ENCODE data around the gene FARP1.

FARP1 gene

DNA sequence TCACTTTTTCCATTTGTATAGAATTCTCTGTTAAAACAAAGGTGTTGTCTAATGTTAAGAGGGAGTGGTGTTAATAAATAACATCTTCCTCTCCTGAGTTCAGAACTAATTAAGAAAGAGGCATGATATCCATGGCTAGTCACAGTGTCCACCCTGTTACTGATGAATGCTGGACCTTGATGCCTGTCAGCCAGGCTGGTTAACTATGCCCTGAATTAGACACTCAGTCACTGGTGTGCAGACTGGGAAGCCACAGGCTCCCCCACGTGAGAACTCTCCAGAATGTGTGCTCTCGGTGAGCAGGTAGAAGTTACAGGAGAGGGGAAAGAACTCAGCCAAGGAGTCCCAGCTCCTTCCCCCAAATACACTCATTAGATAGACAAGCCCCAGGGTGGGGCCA, 90.2 kb downstream of the FARP1 start:
- H2AK5ac ChIP-seq (ENCODE audit: low read length) = no peak overlapping the region
- no peaks in the 10 kb centered on the region for H3K79me1 ChIP-seq (ENCODE audit: low read length)
- no peaks in the 10 kb centered on the region for H3K9me3 ChIP-seq (ENCODE audit: insufficient read depth, low read depth, low read length)
- H3K14ac ChIP-seq (ENCODE audit: low read length) = no peak overlapping the region
- H4K12ac ChIP-seq (ENCODE audit: low read depth, low read length) = no peak overlapping the region
- H2BK12ac ChIP-seq (ENCODE audit: low read length) = no peak overlapping the region
- no peak overlapping the region for H3K4me3 ChIP-seq (ENCODE audit: low read depth, low read length)
- no peak overlapping the region for H2AFZ ChIP-seq (ENCODE audit: insufficient read depth, low read length, poor library complexity)
- DNase-seq = no peak
- H3K23ac ChIP-seq (ENCODE audit: low read length) = no peak overlapping the region
- no peak overlapping the region for H2BK120ac ChIP-seq (ENCODE audit: insufficient read depth, low read length, poor library complexity)
- no peak overlapping the region for H4K91ac ChIP-seq (ENCODE audit: low read depth, low read length)
- no peak overlapping the region for H3K27ac ChIP-seq (ENCODE audit: low read depth, low read length)
- H3K36me3 ChIP-seq (ENCODE audit: control insufficient read depth in 1 of 2, insufficient read depth in 2 of 2, low read length in 2 of 2) = peaks cover 0 to 3% of the 10 kb centered on the region in 2 experiments
- H3K9ac ChIP-seq (ENCODE audit: low read length) = no peak overlapping the region
- no peaks in the 10 kb centered on the region for H3K4me1 ChIP-seq (ENCODE audit: control insufficient read depth in 1 of 2, insufficient read depth in 2 of 2, low read length in 2 of 2)
- H3K4ac ChIP-seq (ENCODE audit: low read depth, low read length) = no peak overlapping the region
- no CpG with 5 or more reads among the region's 2 CpGs for WGBS (ENCODE audit: extremely low coverage, insufficient coverage, insufficient read length)
- H3K27me3 ChIP-seq (ENCODE audit: insufficient read depth, low read length) = no peaks in the 10 kb centered on the region
- no peak overlapping the region for H4K8ac ChIP-seq (ENCODE audit: low read depth, low read length)
- no peak overlapping the region for H2BK5ac ChIP-seq (ENCODE audit: low read depth, low read length, poor library complexity)
- no peaks in the 10 kb centered on the region for H3K79me2 ChIP-seq (ENCODE audit: control insufficient read depth, insufficient read depth, low read length, poor library complexity)
- H3K4me2 ChIP-seq (ENCODE audit: low read length) = no peak overlapping the region
- no peak overlapping the region for H3K18ac ChIP-seq (ENCODE audit: low read length)

GRCh38 chr13:98234348-98234747, 91.5 kb downstream of the FARP1 start:
- no peak overlapping the region for H4K8ac ChIP-seq (ENCODE audit: low read depth, low read length)
- H3K18ac ChIP-seq (ENCODE audit: low read length) = no peak overlapping the region
- no peak overlapping the region for H3K23ac ChIP-seq (ENCODE audit: low read length)
- no peak overlapping the region for H3K27ac ChIP-seq (ENCODE audit: low read depth, low read length)
- H4K12ac ChIP-seq (ENCODE audit: low read depth, low read length) = no peak overlapping the region
- H2BK120ac ChIP-seq (ENCODE audit: insufficient read depth, low read length, poor library complexity) = no peak overlapping the region
- no peak overlapping the region for H2AK5ac ChIP-seq (ENCODE audit: low read length)
- no peak overlapping the region for H3K14ac ChIP-seq (ENCODE audit: low read length)
- H3K36me3 ChIP-seq (ENCODE audit: control insufficient read depth in 1 of 2, insufficient read depth in 2 of 2, low read length in 2 of 2) = peaks cover 0 to 3% of the 10 kb centered on the region in 2 experiments
- no peak overlapping the region for H3K4me2 ChIP-seq (ENCODE audit: low read length)
- no peak overlapping the region for H2BK5ac ChIP-seq (ENCODE audit: low read depth, low read length, poor library complexity)
- H3K27me3 ChIP-seq (ENCODE audit: insufficient read depth, low read length) = no peaks in the 10 kb centered on the region
- H2AFZ ChIP-seq (ENCODE audit: insufficient read depth, low read length, poor library complexity) = no peak overlapping the region
- H3K79me1 ChIP-seq (ENCODE audit: low read length) = no peaks in the 10 kb centered on the region
- H3K9me3 ChIP-seq (ENCODE audit: insufficient read depth, low read depth, low read length) = no peaks in the 10 kb centered on the region
- no peak overlapping the region for H4K91ac ChIP-seq (ENCODE audit: low read depth, low read length)
- H3K4me3 ChIP-seq (ENCODE audit: low read depth, low read length) = no peak overlapping the region
- H2BK12ac ChIP-seq (ENCODE audit: low read length) = no peak overlapping the region
- H3K9ac ChIP-seq (ENCODE audit: low read length) = no peak overlapping the region
- DNase-seq = peak in 1 of 2 donors; percentile 39
- WGBS (ENCODE audit: extremely low coverage, insufficient coverage, insufficient read length) = no CpG with 5 or more reads among the region's 1 CpG
- H3K79me2 ChIP-seq (ENCODE audit: control insufficient read depth, insufficient read depth, low read length, poor library complexity) = no peaks in the 10 kb centered on the region
- H3K4me1 ChIP-seq (ENCODE audit: control insufficient read depth in 1 of 2, insufficient read depth in 2 of 2, low read length in 2 of 2) = no peaks in the 10 kb centered on the region
- no peak overlapping the region for H3K4ac ChIP-seq (ENCODE audit: low read depth, low read length)

GRCh38 chr13:98236197-98236596, 93.3 kb downstream of the FARP1 start:
- no peak overlapping the region for H3K18ac ChIP-seq (ENCODE audit: low read length)
- H4K91ac ChIP-seq (ENCODE audit: low read depth, low read length) = no peak overlapping the region
- no peak overlapping the region for H3K23ac ChIP-seq (ENCODE audit: low read length)
- H3K27me3 ChIP-seq (ENCODE audit: insufficient read depth, low read length) = no peaks in the 10 kb centered on the region
- no peak overlapping the region for H4K8ac ChIP-seq (ENCODE audit: low read depth, low read length)
- H3K9ac ChIP-seq (ENCODE audit: low read length) = no peak overlapping the region
- H3K4me3 ChIP-seq (ENCODE audit: low read depth, low read length) = no peak overlapping the region
- no peak overlapping the region for H3K4ac ChIP-seq (ENCODE audit: low read depth, low read length)
- H3K79me1 ChIP-seq (ENCODE audit: low read length) = no peaks in the 10 kb centered on the region
- no peaks in the 10 kb centered on the region for H3K9me3 ChIP-seq (ENCODE audit: insufficient read depth, low read depth, low read length)
- no peak overlapping the region for H3K4me2 ChIP-seq (ENCODE audit: low read length)
- no peak overlapping the region for H4K12ac ChIP-seq (ENCODE audit: low read depth, low read length)
- H2AK5ac ChIP-seq (ENCODE audit: low read length) = no peak overlapping the region
- DNase-seq = no peak
- H2AFZ ChIP-seq (ENCODE audit: insufficient read depth, low read length, poor library complexity) = no peak overlapping the region
- no peak overlapping the region for H2BK5ac ChIP-seq (ENCODE audit: low read depth, low read length, poor library complexity)
- no peaks in the 10 kb centered on the region for H3K79me2 ChIP-seq (ENCODE audit: control insufficient read depth, insufficient read depth, low read length, poor library complexity)
- no peak overlapping the region for H2BK12ac ChIP-seq (ENCODE audit: low read length)
- no peak overlapping the region for H2BK120ac ChIP-seq (ENCODE audit: insufficient read depth, low read length, poor library complexity)
- no peak overlapping the region for H3K27ac ChIP-seq (ENCODE audit: low read depth, low read length)
- H3K36me3 ChIP-seq (ENCODE audit: control insufficient read depth in 1 of 2, insufficient read depth in 2 of 2, low read length in 2 of 2) = no peaks in the 10 kb centered on the region
- H3K4me1 ChIP-seq (ENCODE audit: control insufficient read depth in 1 of 2, insufficient read depth in 2 of 2, low read length in 2 of 2) = no peaks in the 10 kb centered on the region
- no peak overlapping the region for H3K14ac ChIP-seq (ENCODE audit: low read length)
- WGBS (ENCODE audit: extremely low coverage, insufficient coverage, insufficient read length) = no CpG with 5 or more reads among the region's 6 CpGs

DNA sequence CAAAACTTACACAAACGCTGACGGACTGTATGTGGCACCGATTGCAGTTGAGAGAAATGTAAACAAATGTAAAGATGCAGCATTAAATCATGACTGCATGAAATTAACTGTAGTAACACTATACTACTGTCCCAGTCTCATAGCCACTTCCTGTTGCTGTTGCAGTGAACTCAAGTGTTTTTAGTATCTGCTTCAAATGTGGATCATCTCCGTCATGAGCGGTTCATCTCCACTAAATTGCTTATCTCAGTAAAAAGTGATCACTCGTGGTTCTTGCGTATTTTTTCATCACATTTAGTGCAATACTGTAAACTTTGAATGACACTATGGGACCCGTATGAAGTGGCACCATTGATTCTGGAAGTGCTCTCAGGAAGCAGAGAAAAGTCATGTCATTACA, 94.4 kb downstream of the FARP1 start:
- no peak overlapping the region for H2BK12ac ChIP-seq (ENCODE audit: low read length)
- H3K4me3 ChIP-seq (ENCODE audit: low read depth, low read length) = no peak overlapping the region
- H3K27me3 ChIP-seq (ENCODE audit: insufficient read depth, low read length) = no peaks in the 10 kb centered on the region
- H3K4me1 ChIP-seq (ENCODE audit: control insufficient read depth in 1 of 2, insufficient read depth in 2 of 2, low read length in 2 of 2) = no peaks in the 10 kb centered on the region
- no peak overlapping the region for H4K12ac ChIP-seq (ENCODE audit: low read depth, low read length)
- H3K9ac ChIP-seq (ENCODE audit: low read length) = no peak overlapping the region
- no peaks in the 10 kb centered on the region for H3K79me1 ChIP-seq (ENCODE audit: low read length)
- no peak overlapping the region for H2AFZ ChIP-seq (ENCODE audit: insufficient read depth, low read length, poor library complexity)
- H2BK5ac ChIP-seq (ENCODE audit: low read depth, low read length, poor library complexity) = no peak overlapping the region
- no CpG with 5 or more reads among the region's 8 CpGs for WGBS (ENCODE audit: extremely low coverage, insufficient coverage, insufficient read length)
- no peaks in the 10 kb centered on the region for H3K9me3 ChIP-seq (ENCODE audit: insufficient read depth, low read depth, low read length)
- H2BK120ac ChIP-seq (ENCODE audit: insufficient read depth, low read length, poor library complexity) = no peak overlapping the region
- H3K4me2 ChIP-seq (ENCODE audit: low read length) = no peak overlapping the region
- no peak overlapping the region for H3K23ac ChIP-seq (ENCODE audit: low read length)
- no peak overlapping the region for H4K8ac ChIP-seq (ENCODE audit: low read depth, low read length)
- H3K18ac ChIP-seq (ENCODE audit: low read length) = no peak overlapping the region
- H4K91ac ChIP-seq (ENCODE audit: low read depth, low read length) = no peak overlapping the region
- H3K14ac ChIP-seq (ENCODE audit: low read length) = no peak overlapping the region
- no peak overlapping the region for H3K4ac ChIP-seq (ENCODE audit: low read depth, low read length)
- no peak for DNase-seq
- no peaks in the 10 kb centered on the region for H3K79me2 ChIP-seq (ENCODE audit: control insufficient read depth, insufficient read depth, low read length, poor library complexity)
- no peak overlapping the region for H3K27ac ChIP-seq (ENCODE audit: low read depth, low read length)
- H3K36me3 ChIP-seq (ENCODE audit: control insufficient read depth in 1 of 2, insufficient read depth in 2 of 2, low read length in 2 of 2) = no peaks in the 10 kb centered on the region
- no peak overlapping the region for H2AK5ac ChIP-seq (ENCODE audit: low read length)

All from trophoblast cell (in vitro differentiated cells and primary cell).